AG04450 (cell line): ENCODE results near the gene ARRDC1. TPM values are rescaled to one million over a fixed set of nuclear protein-coding genes. Genes with fewer than 3 reads are reported as not detected.
"Not testable (repeated sequence)": the region's sequence is repeated elsewhere in the genome, so short reads cannot be mapped to it uniquely, and the experiment has no call there.

Source experiments
- CTCF ChIA-PET: fragments of 300-600, 350-600 bp; formaldehyde crosslinking; extraction: SDS; loops from one replicate; lab custom pipeline; 2022; ENCODE audit warnings: antibody characterized with exemption, inconsistent platforms; lab: Charles Lee
- POLR2A ChIA-PET: fragments of 350-600 bp; formaldehyde crosslinking; extraction: SDS; loops from one replicate; lab custom pipeline; 2021; ENCODE audit warnings: antibody characterized with exemption, inconsistent platforms; lab: Yijun Ruan, JAX
- DNase-seq: peaks from one replicate; pipeline ENCODE4 v3.0.0-alpha.2; 2011; ENCODE audit warnings: low read depth, low spot score
- H3K27ac ChIP-seq: one replicate; pipeline ENCODE4 v1.5.1; 2012; ENCODE audit warnings: low read depth, low read length, control low read depth
- H3K27me3 ChIP-seq: one replicate; pipeline ENCODE4 v1.6.0; 2012; ENCODE audit warnings: low read length; ENCODE audit not compliant: control insufficient read depth, insufficient read depth
- H3K4me3 ChIP-seq: 2 replicates; pipeline ENCODE4 v1.5.1; 2011; ENCODE audit warnings: mild to moderate bottlenecking, low read depth, low read length, control low read depth
- H3K9me3 ChIP-seq: 2 replicates; pipeline ENCODE4 v1.5.1; 2012; ENCODE audit warnings: low read length; ENCODE audit not compliant: control insufficient read depth, insufficient read depth
- CTCF ChIP-seq: IDR thresholded peaks from 2 replicates; pipeline ENCODE4 v1.5.1; 2011; ENCODE audit warnings: low read depth, low read length, control low read depth, inconsistent platforms
- polyA plus RNA-seq: library from polyadenylated mRNA; depleted of rRNA; stranded (reverse); fragments of >200 nt; gene quantifications from 2 replicates; pipeline ENCODE4 v1.2.3, GENCODE V29; 2011

ARRDC1 gene
- polyA plus RNA-seq, 1 experiment, result 12.1 TPM

GRCh38 chr9:137564817-137565411, 40.6 kb upstream of the ARRDC1 start:
- no peak for TF ChIP-seq CTCF
- CTCF ChIA-PET, result no interaction called here
- no peak for DNase-seq
- no peak overlapping the region for H3K4me3 ChIP-seq
- H3K27me3 ChIP-seq, result no peaks in the 10 kb centered on the region
- POLR2A ChIA-PET, result no interaction called here
- no peak overlapping the region for H3K27ac ChIP-seq
- no peaks in the 10 kb centered on the region for H3K9me3 ChIP-seq

GRCh38 chr9:137568445-137568844, 37.0 kb upstream of the ARRDC1 start:
- H3K4me3 ChIP-seq, H3K27me3 ChIP-seq, CTCF ChIA-PET, POLR2A ChIA-PET, H3K9me3 ChIP-seq, DNase-seq, H3K27ac ChIP-seq: not testable (repeated sequence)

- TF ChIP-seq CTCF, result no peak
- DNase-seq, result no peak
- Histone ChIP-seq H3K4me3 (no peak overlapping the region), H3K27me3 (no peaks in the 10 kb centered on the region), H3K9me3 (no peaks in the 10 kb centered on the region), H3K27ac (no peak overlapping the region)
- CTCF ChIA-PET, result no interaction called here
- POLR2A ChIA-PET, result no interaction called here
These were observed 35.8 kb upstream of the ARRDC1 start for GRCh38 chr9:137569609-137570203.

- POLR2A ChIA-PET, result no interaction called here
- CTCF ChIA-PET, result no interaction called here
- no peak for DNase-seq
These were observed 34.9 kb upstream of the ARRDC1 start for GRCh38 chr9:137570566-137570965.

GRCh38 chr9:137574192-137574591, 31.3 kb upstream of the ARRDC1 start:
- ChIA-PET CTCF (no interaction called here), POLR2A (no interaction called here)
- DNase-seq, result no peak
- Histone ChIP-seq H3K27me3 (no peaks in the 10 kb centered on the region), H3K9me3 (no peaks in the 10 kb centered on the region; the same call in 1 of the 2 replicates), H3K27ac (no peak overlapping the region), H3K4me3 (no peak overlapping the region)
- no peak for TF ChIP-seq CTCF

More at GRCh38 chr9:137570566-137570965, 34.9 kb upstream of the ARRDC1 start:
- Histone ChIP-seq H3K4me3 (no peak overlapping the region), H3K9me3 (no peaks in the 10 kb centered on the region), H3K27me3 (no peaks in the 10 kb centered on the region), H3K27ac (no peak overlapping the region)
- no peak for TF ChIP-seq CTCF
